ENCODE results near the gene IL36A. TPM values are rescaled to one million over a fixed set of nuclear protein-coding genes. Genes with fewer than 3 reads are reported as not detected.

The IL36A gene
- polyA plus RNA-seq, 1 donor (not counting 4 experiments of a cell fraction or from before 2014, with no cell fraction given), result not detected

DNA sequence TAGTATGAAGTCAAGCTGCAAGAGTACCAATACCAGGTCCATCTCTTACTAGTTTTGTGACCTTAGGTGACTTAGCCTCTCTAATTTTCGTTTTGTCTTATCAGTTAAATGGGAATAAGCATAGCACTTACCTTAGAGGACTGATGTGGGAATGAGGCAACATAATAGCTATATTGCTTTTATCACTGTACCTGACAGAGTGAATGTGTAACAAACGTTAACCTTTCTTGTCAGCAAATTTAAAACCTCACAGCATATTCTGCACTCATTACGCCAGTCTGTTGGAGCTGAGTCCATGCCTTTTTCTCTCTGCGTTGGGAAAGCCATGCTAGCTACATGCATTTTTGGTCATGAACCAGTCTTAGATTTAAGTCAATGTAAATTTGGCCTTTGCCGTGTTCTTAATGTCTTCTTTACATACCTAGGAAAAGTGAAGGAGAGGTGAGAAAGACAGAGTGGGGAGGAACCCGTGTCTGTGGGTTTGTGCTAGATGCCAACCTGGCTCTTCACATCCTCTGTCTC is 47.2 kb downstream of the IL36A start, which contains the start of gene IL36B:
Gene IL36B (minus strand): TSS at position 472 of the 522 bp plus-strand sequence.
- DNase-seq (ENCODE audit: low read depth, low spot score) (no peak), FAIRE-seq (no peak)
- peaks cover 8% of the 10 kb centered on the region for H3K9me3 ChIP-seq (ENCODE audit: control insufficient read depth, low read depth, low read length)
- dilution Hi-C loops (cut with MboI; ENCODE audit: extremely low pct_ligation_motif_present, low sequenced_read_pairs), result no loop called here
- TF ChIP-seq, protein P1, sequence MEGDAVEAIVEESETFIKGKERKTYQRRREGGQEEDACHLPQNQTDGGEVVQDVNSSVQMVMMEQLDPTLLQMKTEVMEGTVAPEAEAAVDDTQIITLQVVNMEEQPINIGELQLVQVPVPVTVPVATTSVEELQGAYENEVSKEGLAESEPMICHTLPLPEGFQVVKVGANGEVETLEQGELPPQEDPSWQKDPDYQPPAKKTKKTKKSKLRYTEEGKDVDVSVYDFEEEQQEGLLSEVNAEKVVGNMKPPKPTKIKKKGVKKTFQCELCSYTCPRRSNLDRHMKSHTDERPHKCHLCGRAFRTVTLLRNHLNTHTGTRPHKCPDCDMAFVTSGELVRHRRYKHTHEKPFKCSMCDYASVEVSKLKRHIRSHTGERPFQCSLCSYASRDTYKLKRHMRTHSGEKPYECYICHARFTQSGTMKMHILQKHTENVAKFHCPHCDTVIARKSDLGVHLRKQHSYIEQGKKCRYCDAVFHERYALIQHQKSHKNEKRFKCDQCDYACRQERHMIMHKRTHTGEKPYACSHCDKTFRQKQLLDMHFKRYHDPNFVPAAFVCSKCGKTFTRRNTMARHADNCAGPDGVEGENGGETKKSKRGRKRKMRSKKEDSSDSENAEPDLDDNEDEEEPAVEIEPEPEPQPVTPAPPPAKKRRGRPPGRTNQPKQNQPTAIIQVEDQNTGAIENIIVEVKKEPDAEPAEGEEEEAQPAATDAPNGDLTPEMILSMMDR (optimal IDR thresholded peaks at IDR 0.05 in 1 of 3, IDR thresholded peaks at IDR 0.05 in 1 of 3, conservative IDR thresholded peaks at IDR 0.05 in 1 of 3; ENCODE audit: extremely low read depth in 1 of 3, insufficient read depth in 2 of 3, low read length in 3 of 3), result no peak
- TF ChIP-seq EZH2 (IDR thresholded peaks at IDR 0.05; ENCODE audit: low read length), result no peak
- no peaks in the 10 kb centered on the region for H3K79me2 ChIP-seq (ENCODE audit: control insufficient read depth, insufficient read depth, low read length)
- no peaks in the 10 kb centered on the region for H3K4me1 ChIP-seq (ENCODE audit: control insufficient read depth, extremely low read depth, insufficient read depth, low read length)
- H2AFZ ChIP-seq (ENCODE audit: control insufficient read depth, low read length), result no peak within 1 kb of the TSS
- no peak within 1 kb of the TSS for H3K9ac ChIP-seq (ENCODE audit: control insufficient read depth, extremely low read depth, insufficient read depth, low read length)
- no peak within 1 kb of the TSS for H3K4me3 ChIP-seq (ENCODE audit: control insufficient read depth in 2 of 3, extremely low read depth in 1 of 3, insufficient read depth in 2 of 3, low read depth in 1 of 3, low read length in 3 of 3)
- no peaks in the 10 kb centered on the region for H3K9me1 ChIP-seq (ENCODE audit: control insufficient read depth, extremely low read depth, insufficient read depth, low read length)
- no peaks in the 10 kb centered on the region for H4K20me1 ChIP-seq (ENCODE audit: control insufficient read depth, extremely low read depth, insufficient read depth, low read length)
- H3K4me2 ChIP-seq (ENCODE audit: control insufficient read depth, extremely low read depth, insufficient read depth, low read depth, low read length), result no peak within 1 kb of the TSS
- H3K27ac ChIP-seq (ENCODE audit: control insufficient read depth, insufficient read depth, low read length), result no peak within 1 kb of the TSS
- no peaks in the 10 kb centered on the region for H3K27me3 ChIP-seq (ENCODE audit: control insufficient read depth, extremely low read depth, insufficient read depth, low read length)
- H3K36me3 ChIP-seq (ENCODE audit: control insufficient read depth in 2 of 2, extremely low read depth in 1 of 2, insufficient read depth in 2 of 2, low read length in 2 of 2), result no peaks in the 10 kb centered on the region

DNA sequence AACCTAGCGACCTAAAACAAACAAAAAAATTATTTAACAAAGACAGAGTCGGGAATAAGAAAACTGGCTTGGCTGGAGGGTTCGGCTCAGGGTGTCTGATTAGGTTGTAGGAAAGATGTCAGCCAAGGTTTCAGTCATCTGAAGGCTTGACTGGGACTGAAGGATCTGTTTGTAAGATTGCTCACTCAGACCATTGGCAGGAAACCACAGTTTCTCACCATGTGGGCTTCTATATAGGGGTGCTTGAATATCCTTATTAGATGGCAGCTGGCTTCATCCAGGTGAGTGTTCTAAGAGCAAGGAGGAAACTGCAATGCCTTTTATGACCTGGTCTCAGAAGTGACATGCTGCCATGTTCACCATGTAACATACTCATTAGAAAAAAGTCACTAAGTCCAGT is 48.4 kb downstream of the IL36A start:
- no peak overlapping the region for H3K4me3 ChIP-seq (ENCODE audit: control insufficient read depth in 2 of 3, extremely low read depth in 1 of 3, insufficient read depth in 2 of 3, low read depth in 1 of 3, low read length in 3 of 3)
- dilution Hi-C loops (cut with MboI; ENCODE audit: extremely low pct_ligation_motif_present, low sequenced_read_pairs), result no loop called here
- H3K27ac ChIP-seq (ENCODE audit: control insufficient read depth, insufficient read depth, low read length), result no peak overlapping the region

More for the DNA sequence above, 48.4 kb downstream of the IL36A start:
- H3K4me2 ChIP-seq (ENCODE audit: control insufficient read depth, extremely low read depth, insufficient read depth, low read depth, low read length), result no peak overlapping the region
- H3K27me3 ChIP-seq (ENCODE audit: control insufficient read depth, extremely low read depth, insufficient read depth, low read length), result no peaks in the 10 kb centered on the region
- TF ChIP-seq EZH2 (IDR thresholded peaks at IDR 0.05; ENCODE audit: low read length), result no peak
- TF ChIP-seq, protein P1 (optimal IDR thresholded peaks at IDR 0.05 in 1 of 3, IDR thresholded peaks at IDR 0.05 in 1 of 3, conservative IDR thresholded peaks at IDR 0.05 in 1 of 3; ENCODE audit: extremely low read depth in 1 of 3, insufficient read depth in 2 of 3, low read length in 3 of 3), result no peak
- DNase-seq (ENCODE audit: low read depth, low spot score), result no peak
- no peaks in the 10 kb centered on the region for H3K9me1 ChIP-seq (ENCODE audit: control insufficient read depth, extremely low read depth, insufficient read depth, low read length)
- no peak overlapping the region for H3K9ac ChIP-seq (ENCODE audit: control insufficient read depth, extremely low read depth, insufficient read depth, low read length)
- H3K36me3 ChIP-seq (ENCODE audit: control insufficient read depth in 2 of 2, extremely low read depth in 1 of 2, insufficient read depth in 2 of 2, low read length in 2 of 2), result no peaks in the 10 kb centered on the region
- no peak for FAIRE-seq
- peaks cover 8% of the 10 kb centered on the region for H3K9me3 ChIP-seq (ENCODE audit: control insufficient read depth, low read depth, low read length)
- no peak overlapping the region for H2AFZ ChIP-seq (ENCODE audit: control insufficient read depth, low read length)
- H3K79me2 ChIP-seq (ENCODE audit: control insufficient read depth, insufficient read depth, low read length), result no peaks in the 10 kb centered on the region
- H3K4me1 ChIP-seq (ENCODE audit: control insufficient read depth, extremely low read depth, insufficient read depth, low read length), result peaks cover 7% of the 10 kb centered on the region
- H4K20me1 ChIP-seq (ENCODE audit: control insufficient read depth, extremely low read depth, insufficient read depth, low read length), result no peaks in the 10 kb centered on the region
